ENCODE data around the gene CCSER1.

DNA sequence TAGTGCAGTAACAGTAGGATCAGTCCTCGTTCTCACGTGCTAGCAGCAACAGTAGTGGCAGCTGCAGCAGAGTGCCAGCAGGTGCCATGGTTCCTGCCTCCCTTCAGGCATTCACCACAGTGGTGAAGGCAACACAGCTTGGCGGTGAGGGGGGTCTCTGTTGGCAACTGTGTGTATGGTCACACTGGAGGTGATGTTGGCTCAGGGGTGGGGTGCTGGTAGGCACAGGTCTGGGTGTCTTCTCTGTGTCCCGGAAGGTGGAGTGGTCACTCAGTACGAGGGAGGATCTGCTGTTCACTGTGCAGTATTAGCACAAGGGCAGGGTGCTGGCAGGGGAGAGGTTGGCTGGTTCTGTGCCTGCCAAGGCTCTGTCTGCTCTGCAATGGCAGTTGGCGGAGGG, 671.8 kb downstream of the CCSER1 start:
- TF ChIP-seq CTCF (IDR thresholded peaks at IDR 0.05; ENCODE audit: borderline replicate concordance, extremely low read depth, low read length, poor library complexity, severe bottlenecking) (no peak), EZH2 (IDR thresholded peaks at IDR 0.05; ENCODE audit: borderline replicate concordance, low read depth, low read length, severe bottlenecking) (no peak)
